Measurements from ENCODE around the gene SLC22A3. TPM values are rescaled to one million over a fixed set of nuclear protein-coding genes. Genes with fewer than 3 reads are reported as not detected.
"Not testable (repeated sequence)": the region's sequence is repeated elsewhere in the genome, so short reads cannot be mapped to it uniquely, and the experiment has no call there.

Gene SLC22A3
- total RNA-seq, 1 donor from 2014 or later, result not detected

GRCh38 chr6:160431226-160431625, 83.0 kb downstream of the SLC22A3 start:
- Mint-ChIP-seq H3K27ac (no peak overlapping the region), H3K27me3 (ENCODE audit: insufficient read depth) (peaks cover 24% of the 10 kb centered on the region), H3K9me3 (no peaks in the 10 kb centered on the region), H3K36me3 (ENCODE audit: low read depth) (no peaks in the 10 kb centered on the region), H3K4me1 (ENCODE audit: low read depth) (peaks cover 15% of the 10 kb centered on the region), H3K4me3 (no peak overlapping the region)
- DNase-seq (ENCODE audit: low spot score), result no peak
- intact Hi-C loops (cut with micrococcal nuclease), result no loop called here

GRCh38 chr6:160431791-160432404, 83.7 kb downstream of the SLC22A3 start:
- intact Hi-C loops (cut with micrococcal nuclease), result no loop called here
- no peak overlapping the region for H3K4me3 Mint-ChIP-seq
- H3K9me3 Mint-ChIP-seq, result no peaks in the 10 kb centered on the region
- no peak overlapping the region for H3K27ac Mint-ChIP-seq
- peaks cover 29% of the 10 kb centered on the region for H3K27me3 Mint-ChIP-seq (ENCODE audit: insufficient read depth)
- H3K36me3 Mint-ChIP-seq (ENCODE audit: low read depth), result no peaks in the 10 kb centered on the region
- DNase-seq (ENCODE audit: low spot score), result no peak
- peaks cover 8% of the 10 kb centered on the region for H3K4me1 Mint-ChIP-seq (ENCODE audit: low read depth)

GRCh38 chr6:160435935-160436334, 87.8 kb downstream of the SLC22A3 start:
- Mint-ChIP-seq H3K36me3 (ENCODE audit: low read depth) (no peaks in the 10 kb centered on the region), H3K9me3 (no peaks in the 10 kb centered on the region), H3K27ac (no peak overlapping the region), H3K4me3 (no peak overlapping the region), H3K4me1 (ENCODE audit: low read depth) (peaks cover 8% of the 10 kb centered on the region), H3K27me3 (ENCODE audit: insufficient read depth) (peaks cover 35% of the 10 kb centered on the region)
- no peak for DNase-seq (ENCODE audit: low spot score)
- intact Hi-C loops (cut with micrococcal nuclease), result no loop called here

- Mint-ChIP-seq H3K27ac (no peak overlapping the region), H3K4me1 (ENCODE audit: low read depth) (peaks cover 8% of the 10 kb centered on the region), H3K4me3 (no peak overlapping the region), H3K9me3 (no peaks in the 10 kb centered on the region), H3K36me3 (ENCODE audit: low read depth) (no peaks in the 10 kb centered on the region), H3K27me3 (ENCODE audit: insufficient read depth) (peaks cover 40% of the 10 kb centered on the region)
- intact Hi-C loops (cut with micrococcal nuclease), result no loop called here
- DNase-seq (ENCODE audit: low spot score), result no peak
Measured at GRCh38 chr6:160437154-160437553, 89.0 kb downstream of the SLC22A3 start.

- H3K4me3 Mint-ChIP-seq, result no peak overlapping the region
- peaks cover 44% of the 10 kb centered on the region for H3K27me3 Mint-ChIP-seq (ENCODE audit: insufficient read depth)
Measured at GRCh38 chr6:160437775-160438174, 89.6 kb downstream of the SLC22A3 start.

GRCh38 chr6:160438481-160438880, 90.3 kb downstream of the SLC22A3 start:
- intact Hi-C loops (cut with micrococcal nuclease), result no loop called here
- peaks cover 46% of the 10 kb centered on the region for H3K27me3 Mint-ChIP-seq (ENCODE audit: insufficient read depth)
- no peak overlapping the region for H3K4me3 Mint-ChIP-seq
- H3K27ac Mint-ChIP-seq, result no peak overlapping the region
- no peaks in the 10 kb centered on the region for H3K36me3 Mint-ChIP-seq (ENCODE audit: low read depth)
- no peak for DNase-seq (ENCODE audit: low spot score)
- no peaks in the 10 kb centered on the region for H3K9me3 Mint-ChIP-seq
- H3K4me1 Mint-ChIP-seq (ENCODE audit: low read depth), result peaks cover 8% of the 10 kb centered on the region

More at GRCh38 chr6:160437775-160438174, 89.6 kb downstream of the SLC22A3 start:
- DNase-seq (ENCODE audit: low spot score), result no peak
- H3K9me3 Mint-ChIP-seq, result no peaks in the 10 kb centered on the region
- no peaks in the 10 kb centered on the region for H3K36me3 Mint-ChIP-seq (ENCODE audit: low read depth)
- H3K27ac Mint-ChIP-seq, result no peak overlapping the region
- peaks cover 8% of the 10 kb centered on the region for H3K4me1 Mint-ChIP-seq (ENCODE audit: low read depth)
- intact Hi-C loops (cut with micrococcal nuclease), result no loop called here

- Mint-ChIP-seq H3K4me1 (ENCODE audit: low read depth) (peaks cover 8% of the 10 kb centered on the region), H3K4me3 (no peak overlapping the region), H3K36me3 (ENCODE audit: low read depth) (no peaks in the 10 kb centered on the region), H3K27ac (no peak overlapping the region), H3K27me3 (ENCODE audit: insufficient read depth) (peaks cover 42% of the 10 kb centered on the region), H3K9me3 (no peaks in the 10 kb centered on the region)
- DNase-seq (ENCODE audit: low spot score), result no peak
- intact Hi-C loops (cut with micrococcal nuclease), result no loop called here
Measured at GRCh38 chr6:160439751-160440150, 91.6 kb downstream of the SLC22A3 start.

GRCh38 chr6:160442151-160442550, 94.0 kb downstream of the SLC22A3 start:
- DNase-seq (ENCODE audit: low spot score), result no peak
- H3K9me3 Mint-ChIP-seq, result no peaks in the 10 kb centered on the region
- no peaks in the 10 kb centered on the region for H3K36me3 Mint-ChIP-seq (ENCODE audit: low read depth)
- H3K4me1 Mint-ChIP-seq (ENCODE audit: low read depth), result no peaks in the 10 kb centered on the region
- H3K4me3 Mint-ChIP-seq, result no peak overlapping the region
- H3K27ac Mint-ChIP-seq, result no peak overlapping the region
- H3K27me3 Mint-ChIP-seq (ENCODE audit: insufficient read depth), result peaks cover 32% of the 10 kb centered on the region
- intact Hi-C loops (cut with micrococcal nuclease), result no loop called here

GRCh38 chr6:160445130-160445529, 97.0 kb downstream of the SLC22A3 start:
- Mint-ChIP-seq H3K27ac (no peak overlapping the region), H3K9me3 (no peaks in the 10 kb centered on the region), H3K36me3 (ENCODE audit: low read depth) (no peaks in the 10 kb centered on the region), H3K4me1 (ENCODE audit: low read depth) (no peaks in the 10 kb centered on the region), H3K4me3 (no peak overlapping the region), H3K27me3 (ENCODE audit: insufficient read depth) (peaks cover 39% of the 10 kb centered on the region)
- no peak for DNase-seq (ENCODE audit: low spot score)
- intact Hi-C loops (cut with micrococcal nuclease), result no loop called here

- peaks cover 47% of the 10 kb centered on the region for H3K27me3 Mint-ChIP-seq (ENCODE audit: insufficient read depth)
- no peaks in the 10 kb centered on the region for H3K4me1 Mint-ChIP-seq (ENCODE audit: low read depth)
- no peak overlapping the region for H3K4me3 Mint-ChIP-seq
- H3K27ac Mint-ChIP-seq, result no peak overlapping the region
- no peak for DNase-seq (ENCODE audit: low spot score)
- intact Hi-C loops (cut with micrococcal nuclease), result no loop called here
- peaks cover 1% of the 10 kb centered on the region for H3K36me3 Mint-ChIP-seq (ENCODE audit: low read depth)
- no peaks in the 10 kb centered on the region for H3K9me3 Mint-ChIP-seq
Measured at GRCh38 chr6:160447350-160447749, 99.2 kb downstream of the SLC22A3 start.

- H3K36me3 Mint-ChIP-seq (ENCODE audit: low read depth); H3K4me1 Mint-ChIP-seq (ENCODE audit: low read depth); H3K4me3 Mint-ChIP-seq; H3K27ac Mint-ChIP-seq; intact Hi-C loops (cut with micrococcal nuclease); DNase-seq (ENCODE audit: low spot score); H3K9me3 Mint-ChIP-seq: not testable (repeated sequence)
- peaks cover 43% of the 10 kb centered on the region for H3K27me3 Mint-ChIP-seq (ENCODE audit: insufficient read depth)
Measured at GRCh38 chr6:160449787-160450186, 101.6 kb downstream of the SLC22A3 start.

- no peak for DNase-seq (ENCODE audit: low spot score)
- Mint-ChIP-seq H3K27ac (no peak overlapping the region), H3K9me3 (no peaks in the 10 kb centered on the region), H3K4me3 (no peak overlapping the region), H3K4me1 (ENCODE audit: low read depth) (no peaks in the 10 kb centered on the region), H3K27me3 (ENCODE audit: insufficient read depth) (peaks cover 46% of the 10 kb centered on the region), H3K36me3 (ENCODE audit: low read depth) (peaks cover 3% of the 10 kb centered on the region)
- intact Hi-C loops (cut with micrococcal nuclease), result no loop called here
Measured at GRCh38 chr6:160450849-160451248, 102.7 kb downstream of the SLC22A3 start.

- intact Hi-C loops (cut with micrococcal nuclease), result no loop called here
- no peak for DNase-seq (ENCODE audit: low spot score)
- Mint-ChIP-seq H3K27me3 (ENCODE audit: insufficient read depth) (peaks cover 29% of the 10 kb centered on the region), H3K4me3 (no peak overlapping the region), H3K9me3 (peaks cover 3% of the 10 kb centered on the region), H3K36me3 (ENCODE audit: low read depth) (peaks cover 5% of the 10 kb centered on the region), H3K4me1 (ENCODE audit: low read depth) (peaks cover 20% of the 10 kb centered on the region), H3K27ac (no peak overlapping the region)
Measured at GRCh38 chr6:160454303-160454702, 106.1 kb downstream of the SLC22A3 start.

GRCh38 chr6:160455081-160455480, 106.9 kb downstream of the SLC22A3 start:
- Mint-ChIP-seq H3K27me3 (ENCODE audit: insufficient read depth) (peaks cover 29% of the 10 kb centered on the region), H3K36me3 (ENCODE audit: low read depth) (peaks cover 9% of the 10 kb centered on the region), H3K27ac (no peak overlapping the region), H3K4me3 (no peak overlapping the region), H3K4me1 (ENCODE audit: low read depth) (peaks cover 27% of the 10 kb centered on the region), H3K9me3 (peaks cover 3% of the 10 kb centered on the region)
- intact Hi-C loops (cut with micrococcal nuclease), result no loop called here
- no peak for DNase-seq (ENCODE audit: low spot score)
